Motor neuron (in vitro differentiated cells): ENCODE measurements around the gene DGKK. TPM values are rescaled to one million over a fixed set of nuclear protein-coding genes. Genes with fewer than 3 reads are reported as not detected.

ENCODE experiments used
- ATAC-seq, 8 experiments: fragments of 200-7000 bp; cut with Tn5 transposase; replicated peaks in 6 of 8; 2 replicates each; pipeline ENCODE4 v1.8.0; 2021; ENCODE audit warnings: mild to moderate bottlenecking in 8 of 8, moderate library complexity in 8 of 8
- H3K27ac ChIP-seq, 2 donors: fragments of 250-450 bp; sonication (Bioruptor Pico); 2 replicates each; pipeline ENCODE4 v1.9.0; 2021; ENCODE audit warnings: antibody characterized with exemption in 2 of 2, mild to moderate bottlenecking in 2 of 2, moderate library complexity in 1 of 2
- H3K4me1 ChIP-seq, 2 donors: fragments of 250-450 bp; sonication (Bioruptor Pico); replicated peaks in 1 of 2; 2 replicates each; pipeline ENCODE4 v1.6.1; 2021; ENCODE audit warnings: antibody characterized with exemption in 2 of 2, mild to moderate bottlenecking in 2 of 2, moderate library complexity in 1 of 2
- H3K4me3 ChIP-seq, 5 donors: fragments of 250-450 bp; sonication (Bioruptor Pico); 2 replicates each; pipeline ENCODE4 v1.9.0; 2021; ENCODE audit warnings: antibody characterized with exemption in 5 of 5, mild to moderate bottlenecking in 5 of 5, moderate library complexity in 4 of 5
- WGBS, 10 experiments: fragments of 450-650 bp; shearing (Covaris generic); methylation state at CpG; one replicate each; pipeline ENCODE4 v1.0.0; 2022; 5-methylcytosine and 5-hydroxymethylcytosine counted together
- in situ Hi-C, 9 experiments: fragments of 400-800 bp; cut with MboI; loops; one replicate each; pipeline ENCODE4 v1.15.0; 2021; ENCODE audit warnings: low sequenced_read_pairs in 9 of 9, low pct_unique_long_range_greater_than_20kb in 2 of 9; ENCODE audit not compliant: unreplicated experiment in 9 of 9
- total RNA-seq, 8 experiments: library from RNA; unstranded; fragments of 300-600 nt; gene quantifications; 2 replicates each; pipeline versions ENCODE4 v1.2.3 to v1.2.4, GENCODE V29; 2022

The DGKK gene, protein sequence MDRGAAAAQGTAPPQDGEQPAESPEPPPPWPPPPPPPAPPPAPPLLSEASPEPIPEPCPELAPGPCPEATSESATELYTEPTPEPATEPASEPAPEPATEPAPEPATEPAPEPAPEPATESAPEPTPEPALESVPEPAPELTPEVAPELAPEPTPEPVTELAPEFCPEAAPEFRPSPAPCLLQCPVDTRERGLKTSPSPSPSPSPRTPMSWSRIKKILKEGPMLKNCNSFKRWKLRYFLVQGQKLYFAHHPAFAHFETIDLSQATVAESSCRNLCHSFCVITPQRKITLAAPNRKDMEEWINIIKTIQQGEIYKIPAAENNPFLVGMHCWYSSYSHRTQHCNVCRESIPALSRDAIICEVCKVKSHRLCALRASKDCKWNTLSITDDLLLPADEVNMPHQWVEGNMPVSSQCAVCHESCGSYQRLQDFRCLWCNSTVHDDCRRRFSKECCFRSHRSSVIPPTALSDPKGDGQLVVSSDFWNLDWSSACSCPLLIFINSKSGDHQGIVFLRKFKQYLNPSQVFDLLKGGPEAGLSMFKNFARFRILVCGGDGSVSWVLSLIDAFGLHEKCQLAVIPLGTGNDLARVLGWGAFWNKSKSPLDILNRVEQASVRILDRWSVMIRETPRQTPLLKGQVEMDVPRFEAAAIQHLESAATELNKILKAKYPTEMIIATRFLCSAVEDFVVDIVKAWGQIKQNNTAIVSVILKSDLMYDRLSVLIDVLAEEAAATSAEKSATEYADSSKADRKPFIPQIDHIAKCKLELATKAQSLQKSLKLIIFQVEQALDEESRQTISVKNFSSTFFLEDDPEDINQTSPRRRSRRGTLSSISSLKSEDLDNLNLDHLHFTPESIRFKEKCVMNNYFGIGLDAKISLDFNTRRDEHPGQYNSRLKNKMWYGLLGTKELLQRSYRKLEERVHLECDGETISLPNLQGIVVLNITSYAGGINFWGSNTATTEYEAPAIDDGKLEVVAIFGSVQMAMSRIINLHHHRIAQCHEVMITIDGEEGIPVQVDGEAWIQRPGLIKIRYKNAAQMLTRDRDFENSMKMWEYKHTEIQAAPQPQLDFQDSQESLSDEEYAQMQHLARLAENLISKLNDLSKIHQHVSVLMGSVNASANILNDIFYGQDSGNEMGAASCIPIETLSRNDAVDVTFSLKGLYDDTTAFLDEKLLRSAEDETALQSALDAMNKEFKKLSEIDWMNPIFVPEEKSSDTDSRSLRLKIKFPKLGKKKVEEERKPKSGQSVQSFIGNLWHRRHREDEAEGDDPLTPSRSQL
- total RNA-seq = 1 to 10 TPM in 1 of 8 experiments, under 1 TPM in 5, not detected in 2; 0.05 to 2.2 (median 0.35) TPM

GRCh38 chrX:50470103-50471031, at the start of gene DGKK:
DGKK (minus strand) TSS chrX:50470825; CDS start chrX:50470678, 147 bp downstream.
- in situ Hi-C loops = no loop called here
- Histone ChIP-seq H3K27ac (no peak within 1 kb of the TSS), H3K4me3 (peak within 1 kb of the TSS; percentile 29 to 51 (median 37)), H3K4me1 (no peaks in the 10 kb centered on the region)
- 3 to 40% (median 38%) methylated on average over 2 to 6 of the region's 59 CpGs; no CpG with 5 or more reads in 7 of the 10 experiments for WGBS, 10 experiments
- peak in 6 of 8 experiments; percentile 83 to 96 (median 94) for ATAC-seq

DNA sequence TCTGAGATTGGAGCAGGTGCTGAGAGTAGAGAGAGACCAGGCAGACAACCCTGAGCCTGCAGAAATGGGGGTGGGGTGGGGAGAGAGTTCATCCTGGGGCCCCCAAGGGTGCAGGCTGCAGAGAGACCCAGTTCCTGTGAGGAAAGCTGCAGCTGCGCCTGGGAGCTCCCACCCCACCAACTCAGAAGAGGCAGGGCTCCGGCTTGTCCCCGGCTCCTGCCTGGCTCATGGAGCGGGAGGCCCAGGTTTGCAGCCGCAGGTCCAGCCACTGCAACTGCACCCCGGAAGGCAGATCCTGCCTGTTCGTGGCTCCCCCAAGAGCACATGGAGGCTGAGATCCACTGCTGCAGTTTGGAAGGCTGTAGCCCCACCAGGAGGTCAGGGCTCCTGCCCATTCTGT, 44.2 kb upstream of the DGKK start:
- in situ Hi-C loops = no loop called here
- no peak for ATAC-seq
- 93% methylated on average over 3 of the region's 7 CpGs; no CpG with 5 or more reads in 9 of the 10 experiments for WGBS, 10 experiments
- Histone ChIP-seq H3K4me1 (no peaks in the 10 kb centered on the region), H3K27ac (no peak overlapping the region), H3K4me3 (no peak overlapping the region)

DNA sequence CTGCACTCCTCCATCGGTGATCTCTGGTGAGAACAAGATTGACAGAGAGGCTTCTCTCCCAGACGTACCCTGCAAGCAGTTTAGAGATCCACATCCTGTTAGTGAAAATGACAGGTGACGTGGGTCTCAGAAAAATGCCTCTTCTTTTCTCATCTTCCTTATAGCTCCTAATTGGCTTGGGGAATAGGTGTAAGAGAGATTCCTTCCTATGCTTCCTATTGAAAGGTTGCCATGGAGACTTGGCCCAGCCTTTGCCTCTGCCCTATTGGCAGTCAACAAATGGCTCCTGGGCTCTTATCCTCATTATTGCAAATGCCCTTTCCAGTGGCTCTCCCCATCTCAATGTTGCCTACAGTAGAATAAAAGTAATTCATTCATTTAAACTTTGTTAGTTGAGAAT, 26.5 kb upstream of the DGKK start:
- H3K4me3 ChIP-seq = no peak overlapping the region
- in situ Hi-C loops = no loop called here
- H3K4me1 ChIP-seq = no peaks in the 10 kb centered on the region
- H3K27ac ChIP-seq = no peak overlapping the region
- 35 to 78% methylated on average over 2 to 3 of the region's 3 CpGs; no CpG with 5 or more reads in 8 of the 10 experiments for WGBS, 10 experiments
- peak in 1 of 8 experiments; percentile 30 for ATAC-seq

- no peak overlapping the region for H3K27ac ChIP-seq
- no peak for ATAC-seq
- H3K4me3 ChIP-seq = no peak overlapping the region
- H3K4me1 ChIP-seq = no peaks in the 10 kb centered on the region
- in situ Hi-C loops = no loop called here
- 100% methylated on average over 1 of the region's 1 CpG; no CpG with 5 or more reads in 9 of the 10 experiments for WGBS, 10 experiments
These were observed 25.0 kb upstream of the DGKK start for GRCh38 chrX:50495616-50496015.

DNA sequence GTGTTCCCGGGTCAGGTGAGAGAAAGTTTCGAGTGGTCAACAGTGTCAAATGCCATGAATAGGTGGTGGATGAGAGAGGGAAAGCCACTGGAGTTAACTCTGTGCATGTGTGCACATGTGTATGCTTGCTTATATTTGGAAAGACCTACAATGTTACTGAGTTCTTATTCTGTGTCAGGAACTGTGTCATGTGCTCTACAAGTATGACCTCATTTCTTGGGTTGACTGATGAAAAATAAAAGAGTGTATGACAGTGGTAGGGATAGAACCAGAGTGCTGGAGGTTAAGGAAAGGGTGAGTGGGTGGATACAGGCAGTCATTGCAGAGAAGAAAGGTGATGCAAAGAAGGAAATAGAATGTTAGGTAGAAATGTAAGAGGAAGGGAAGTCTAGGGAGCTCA, 22.1 kb upstream of the DGKK start:
- 0 to 89% (median 25%) methylated on average over 1 to 2 of the region's 2 CpGs; no CpG with 5 or more reads in 4 of the 10 experiments for WGBS, 10 experiments
- ATAC-seq = peak in 2 of 8 experiments; percentile 24 to 38
- Histone ChIP-seq H3K4me1 (no peaks in the 10 kb centered on the region), H3K4me3 (no peak overlapping the region), H3K27ac (no peak overlapping the region)
- in situ Hi-C loops = no loop called here

GRCh38 chrX:50484662-50485061, 14.0 kb upstream of the DGKK start:
- no peaks in the 10 kb centered on the region for H3K4me1 ChIP-seq
- H3K27ac ChIP-seq = no peak overlapping the region
- 0 to 86% (median 25%) methylated on average over 1 of the region's 1 CpG; no CpG with 5 or more reads in 7 of the 10 experiments for WGBS, 10 experiments
- no peak for ATAC-seq
- no peak overlapping the region for H3K4me3 ChIP-seq
- in situ Hi-C loops = no loop called here

DNA sequence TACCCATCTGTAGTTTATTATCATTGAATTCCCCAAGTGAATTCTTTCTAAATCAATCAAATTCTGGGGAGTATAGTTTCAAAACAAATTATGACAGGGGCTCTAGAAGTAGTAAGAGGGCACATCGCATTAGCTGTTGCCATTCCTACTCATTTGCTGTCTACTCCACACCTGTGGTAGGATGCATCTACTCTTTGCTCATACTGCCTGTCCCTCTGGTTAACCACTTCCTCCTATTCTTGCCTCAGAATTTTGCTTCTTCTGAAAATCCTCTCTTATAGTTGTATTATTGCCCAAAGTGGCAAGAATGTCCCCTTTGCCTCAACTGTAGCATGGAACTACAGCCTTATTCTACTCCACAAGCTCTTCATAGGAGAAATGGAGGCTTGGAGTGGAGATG, 12.7 kb upstream of the DGKK start:
- Histone ChIP-seq H3K27ac (no peak overlapping the region), H3K4me1 (no peaks in the 10 kb centered on the region), H3K4me3 (no peak overlapping the region)
- WGBS, 10 experiments = 0% methylated on average over 1 of the region's 1 CpG; no CpG with 5 or more reads in 8 of the 10 experiments
- in situ Hi-C loops = no loop called here
- no peak for ATAC-seq

DNA sequence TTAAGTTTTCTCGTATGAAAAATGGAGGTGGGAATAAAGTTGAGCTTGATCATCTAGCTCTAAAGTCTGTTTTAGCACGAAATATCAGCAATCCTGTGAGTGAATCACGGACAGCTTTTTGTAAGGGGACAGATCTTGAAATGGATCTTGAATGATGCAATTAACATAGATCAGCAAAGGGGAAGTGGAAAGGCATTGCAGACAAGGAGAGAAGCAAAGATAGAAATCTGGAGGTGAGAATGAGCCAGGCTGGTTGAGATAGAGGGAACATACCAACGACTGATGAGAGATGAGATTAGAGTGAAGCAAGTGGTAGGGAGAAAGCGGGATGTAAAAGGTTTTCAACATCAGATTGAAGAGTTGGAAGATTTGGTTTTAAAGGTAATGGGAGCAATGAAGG, 4.6 kb upstream of the DGKK start:
- in situ Hi-C loops = no loop called here
- ATAC-seq = no peak
- H3K27ac ChIP-seq = no peak overlapping the region
- no peaks in the 10 kb centered on the region for H3K4me1 ChIP-seq
- 0 to 100% (median 33%) methylated on average over 1 to 4 of the region's 5 CpGs; no CpG with 5 or more reads in 6 of the 10 experiments for WGBS, 10 experiments
- H3K4me3 ChIP-seq = no peak overlapping the region

DNA sequence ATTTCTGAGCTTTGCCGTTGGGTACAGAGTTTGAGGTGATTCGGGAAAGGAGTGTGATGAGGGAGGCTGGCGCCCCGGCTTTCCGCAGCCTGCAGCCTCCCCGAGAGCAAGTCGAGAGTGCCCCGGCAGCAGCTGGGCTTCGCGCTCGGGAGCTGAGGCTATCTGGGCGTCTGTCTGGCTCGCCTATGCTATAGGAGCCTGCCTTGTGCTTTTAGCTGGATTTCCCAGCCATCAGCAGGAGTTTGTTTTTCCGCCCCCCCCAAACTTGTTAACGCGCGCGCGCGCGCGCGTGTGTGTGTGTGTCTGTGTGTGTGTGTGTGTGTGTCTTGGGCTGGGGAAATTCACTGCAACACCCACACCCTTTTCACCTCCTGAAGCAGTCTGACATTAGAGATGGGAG, 765 bp upstream of the DGKK start:
- peak in 3 of 8 experiments; percentile 16 to 26 (median 24) for ATAC-seq
- no peak overlapping the region for H3K27ac ChIP-seq
- WGBS, 10 experiments = no CpG with 5 or more reads among the region's 23 CpGs
- no peaks in the 10 kb centered on the region for H3K4me1 ChIP-seq
- in situ Hi-C loops = no loop called here
- peak overlapping the region; percentile 29 to 51 (median 37) for H3K4me3 ChIP-seq

GRCh38 chrX:50469206-50469605, 1.4 kb downstream of the DGKK start:
- H3K4me3 ChIP-seq = peak overlapping the region; percentile 18 to 51 (median 37)
- H3K4me1 ChIP-seq = no peaks in the 10 kb centered on the region
- WGBS, 10 experiments = 5 to 40% methylated on average over 2 to 4 of the region's 24 CpGs; no CpG with 5 or more reads in 8 of the 10 experiments
- in situ Hi-C loops = no loop called here
- ATAC-seq = peak in 5 of 8 experiments; percentile 33 to 50 (median 48)
- H3K27ac ChIP-seq = no peak overlapping the region

GRCh38 chrX:50459615-50460014, 11.0 kb downstream of the DGKK start:
- no peak overlapping the region for H3K4me3 ChIP-seq
- H3K27ac ChIP-seq = no peak overlapping the region
- no peak for ATAC-seq
- in situ Hi-C loops = no loop called here
- 0 to 67% (median 20%) methylated on average over 1 of the region's 1 CpG; no CpG with 5 or more reads in 5 of the 10 experiments for WGBS, 10 experiments
- no peaks in the 10 kb centered on the region for H3K4me1 ChIP-seq

GRCh38 chrX:50458483-50458882, 12.1 kb downstream of the DGKK start:
- in situ Hi-C loops = no loop called here
- Histone ChIP-seq H3K4me3 (no peak overlapping the region), H3K27ac (no peak overlapping the region), H3K4me1 (no peaks in the 10 kb centered on the region)
- ATAC-seq = no peak
- WGBS, 10 experiments = 24 to 100% (median 93%) methylated on average over 1 to 3 of the region's 3 CpGs; no CpG with 5 or more reads in 2 of the 10 experiments
